RCC 7860 (cell line): ENCODE measurements around the gene EME1.

ENCODE experiments used
- DNase-seq: peaks from one replicate; pipeline ENCODE4 v3.0.0-alpha.2; 2015; ENCODE audit warnings: low spot score
- FAIRE-seq: peaks from 2 replicates; lab custom pipeline; 2012; peaks lifted over from hg19 to GRCh38; lab: Jason Lieb, UNC

EME1 gene

GRCh38 chr17:50362661-50363060, 10.4 kb upstream of the EME1 start:
- FAIRE-seq (no peak), DNase-seq (no peak)

- no peak for DNase-seq
- FAIRE-seq: no peak
Measured at GRCh38 chr17:50363217-50364060, 9.6 kb upstream of the EME1 start.

- FAIRE-seq (no peak), DNase-seq (no peak)
Measured at GRCh38 chr17:50364061-50364458, 9.0 kb upstream of the EME1 start.

GRCh38 chr17:50364715-50365114, 8.3 kb upstream of the EME1 start:
- DNase-seq: no peak
- no peak for FAIRE-seq

GRCh38 chr17:50365165-50365564, 7.9 kb upstream of the EME1 start:
- DNase-seq: no peak
- no peak for FAIRE-seq

GRCh38 chr17:50365649-50366393, 7.2 kb upstream of the EME1 start:
- DNase-seq (no peak), FAIRE-seq (no peak)

GRCh38 chr17:50367401-50367800, 5.6 kb upstream of the EME1 start:
- DNase-seq (no peak), FAIRE-seq (no peak)

GRCh38 chr17:50370052-50370451, 3.0 kb upstream of the EME1 start:
- DNase-seq (no peak), FAIRE-seq (no peak)

GRCh38 chr17:50371526-50371925, 1.5 kb upstream of the EME1 start:
- DNase-seq (no peak), FAIRE-seq (no peak)

GRCh38 chr17:50372222-50372757, 739 bp upstream of the EME1 start:
- DNase-seq (no peak), FAIRE-seq (no peak)

GRCh38 chr17:50373705-50374104, 676 bp downstream of the EME1 start:
- FAIRE-seq (no peak), DNase-seq (no peak)

GRCh38 chr17:50375858-50376538, 3.0 kb downstream of the EME1 start:
- no peak for DNase-seq
- FAIRE-seq: no peak

GRCh38 chr17:50379351-50380132, 6.5 kb downstream of the EME1 start:
- FAIRE-seq (no peak), DNase-seq (no peak)

- no peak for DNase-seq
Measured at GRCh38 chr17:50380369-50381259, 7.6 kb downstream of the EME1 start.

GRCh38 chr17:50381260-50381815, 8.3 kb downstream of the EME1 start:
- no peak for DNase-seq
- no peak for FAIRE-seq

More at GRCh38 chr17:50380369-50381259, 7.6 kb downstream of the EME1 start:
- no peak for FAIRE-seq

- DNase-seq (no peak), FAIRE-seq (no peak)
Measured at GRCh38 chr17:50381920-50382319, 8.9 kb downstream of the EME1 start.

GRCh38 chr17:50382931-50383330, 9.9 kb downstream of the EME1 start:
- DNase-seq (no peak), FAIRE-seq (no peak)

GRCh38 chr17:50386510-50386909, 13.5 kb downstream of the EME1 start:
- DNase-seq (no peak), FAIRE-seq (no peak)

GRCh38 chr17:50388728-50389127, 15.7 kb downstream of the EME1 start:
- DNase-seq (no peak), FAIRE-seq (no peak)
